ENCODE results near the gene S100A7A.
"Not testable (repeated sequence)": the region's sequence is repeated elsewhere in the genome, so short reads cannot be mapped to it uniquely, and the experiment has no call there.

The S100A7A gene

GRCh38 chr1:153459655-153460054 is 43.3 kb downstream of the S100A7A start:
- DNase-seq (ENCODE audit: low spot score) = no peak

- no peak for DNase-seq (ENCODE audit: low spot score)
Measured at GRCh38 chr1:153460551-153460950, 44.2 kb downstream of the S100A7A start, which contains the start of gene S100A7. TSS of gene S100A7 (minus strand) at chr1:153460651. CDS start at chr1:153459013, 1,638 bp downstream.

GRCh38 chr1:153462741-153463140 is 46.4 kb downstream of the S100A7A start:
- not testable (repeated sequence) for DNase-seq (ENCODE audit: low spot score)

DNA sequence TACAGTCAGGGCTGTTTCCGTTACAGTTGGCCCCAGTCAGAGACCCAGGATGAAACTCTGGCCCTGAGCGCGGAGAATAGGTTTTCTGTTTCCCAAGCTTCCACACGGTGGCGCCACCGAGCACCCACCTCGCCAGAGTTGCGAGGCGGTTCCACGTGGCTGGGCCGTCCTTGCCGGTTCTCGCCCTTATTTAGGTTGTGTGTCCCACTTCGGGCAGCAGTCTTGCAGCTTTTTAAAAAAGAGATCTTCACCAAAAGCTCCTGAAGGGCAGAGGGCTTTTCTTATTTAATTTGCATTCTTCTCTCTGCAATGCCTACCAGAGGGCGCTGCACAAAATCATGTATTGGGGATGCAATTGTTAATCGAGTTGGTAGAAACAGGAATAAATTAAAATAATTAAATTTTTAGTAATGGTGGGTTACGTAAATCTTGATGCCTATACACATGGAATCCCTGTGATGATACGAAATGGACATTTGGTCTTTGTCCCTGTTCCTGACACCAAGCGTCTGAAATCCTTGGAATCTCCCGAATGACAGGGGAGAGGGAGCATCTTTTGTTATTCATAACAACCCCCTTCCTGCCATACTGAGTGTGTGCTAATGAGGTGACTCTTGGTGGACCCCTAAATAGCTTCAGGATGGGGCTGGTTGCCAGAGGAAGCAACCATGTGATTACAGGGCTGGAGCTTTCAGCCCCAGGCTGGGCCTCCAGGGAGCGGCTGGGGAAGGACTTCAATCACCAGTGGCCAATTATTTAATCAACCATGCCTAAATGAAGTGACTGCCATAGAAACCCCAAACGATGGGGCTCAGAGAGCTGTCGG is 49.7 kb downstream of the S100A7A start:
- DNase-seq (ENCODE audit: low spot score) = peak; percentile 61

DNA sequence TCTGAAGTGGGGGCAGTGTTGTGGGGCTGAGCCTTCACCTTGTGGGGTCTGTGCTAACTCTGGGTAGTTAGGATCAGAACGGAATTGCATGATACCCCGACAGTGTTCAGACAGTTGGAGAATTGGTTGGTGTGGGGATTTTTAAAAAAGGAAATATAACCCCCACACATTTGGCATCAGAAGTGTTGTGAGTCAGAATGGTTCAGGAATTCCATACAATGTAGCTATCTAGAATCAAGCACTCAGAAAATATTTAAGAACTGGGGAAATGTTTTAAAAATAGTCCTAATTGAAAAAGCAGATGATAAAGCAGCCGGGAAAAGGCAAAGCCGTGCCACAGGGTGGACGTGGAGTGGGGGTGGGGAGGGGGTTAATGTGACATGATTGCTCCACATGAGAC is 50.6 kb downstream of the S100A7A start:
- no peak for DNase-seq (ENCODE audit: low spot score)

- DNase-seq (ENCODE audit: low spot score) = no peak
Measured at GRCh38 chr1:153470707-153471106, 54.4 kb downstream of the S100A7A start.
